Measurements from ENCODE around the gene CREBL2.

Gene CREBL2

GRCh38 chr12:12682284-12682683 is 70.6 kb downstream of the CREBL2 start:
- no peak for DNase-seq

DNA sequence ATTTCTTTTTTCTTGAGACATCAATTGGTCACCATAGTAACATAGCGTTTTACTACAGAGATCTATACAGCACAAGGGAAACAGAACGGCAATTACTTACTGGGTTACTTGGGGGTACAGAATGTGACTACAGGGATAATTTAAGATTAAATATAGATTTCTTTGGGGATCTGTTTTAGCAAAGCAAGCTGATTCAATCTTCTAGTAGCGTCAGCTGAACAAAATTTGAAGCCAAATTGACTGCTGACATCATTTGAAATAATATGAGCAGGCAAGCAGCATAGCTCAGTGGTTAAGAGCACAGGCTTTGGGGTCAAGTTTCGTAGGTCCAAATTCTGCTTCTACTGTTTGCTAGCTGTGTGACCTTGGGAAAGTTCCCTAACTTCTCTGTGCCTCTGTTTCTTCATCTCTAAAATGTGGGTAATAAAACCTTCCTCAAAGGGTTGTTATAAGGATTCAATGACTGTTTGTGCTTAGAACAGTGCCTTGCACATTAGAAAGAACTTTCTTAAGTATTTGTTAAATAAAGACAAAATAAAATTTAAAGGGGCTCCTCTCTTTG is 71.5 kb downstream of the CREBL2 start:
- no peak for DNase-seq

- DNase-seq = no peak
Observed at GRCh38 chr12:12683725-12684124, 72.0 kb downstream of the CREBL2 start.

GRCh38 chr12:12684375-12685106 is 72.9 kb downstream of the CREBL2 start:
- no peak for DNase-seq

DNA sequence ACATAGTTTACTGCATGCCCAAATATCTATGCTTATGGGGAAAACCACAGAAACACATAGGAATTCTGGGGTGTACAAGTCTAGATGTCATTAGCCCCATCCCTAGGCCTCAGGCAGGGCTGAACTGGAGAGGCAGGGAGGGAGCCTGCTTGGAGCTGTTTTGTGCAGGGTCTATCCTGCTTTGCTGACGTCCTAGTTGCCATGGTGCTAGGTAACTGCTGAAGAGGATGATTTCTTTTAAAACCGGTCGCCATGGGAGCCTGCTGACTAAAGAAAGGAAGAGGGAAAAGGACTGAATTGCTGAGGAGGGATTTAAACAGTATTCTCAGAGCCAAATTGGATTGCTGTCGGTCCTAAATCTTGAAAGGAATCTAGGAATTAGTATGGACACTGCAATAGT is 73.6 kb downstream of the CREBL2 start:
- no peak for DNase-seq

GRCh38 chr12:12686472-12686871 is 74.8 kb downstream of the CREBL2 start:
- no peak for DNase-seq

- no peak for DNase-seq
Observed at GRCh38 chr12:12686925-12687324, 75.2 kb downstream of the CREBL2 start.

DNA sequence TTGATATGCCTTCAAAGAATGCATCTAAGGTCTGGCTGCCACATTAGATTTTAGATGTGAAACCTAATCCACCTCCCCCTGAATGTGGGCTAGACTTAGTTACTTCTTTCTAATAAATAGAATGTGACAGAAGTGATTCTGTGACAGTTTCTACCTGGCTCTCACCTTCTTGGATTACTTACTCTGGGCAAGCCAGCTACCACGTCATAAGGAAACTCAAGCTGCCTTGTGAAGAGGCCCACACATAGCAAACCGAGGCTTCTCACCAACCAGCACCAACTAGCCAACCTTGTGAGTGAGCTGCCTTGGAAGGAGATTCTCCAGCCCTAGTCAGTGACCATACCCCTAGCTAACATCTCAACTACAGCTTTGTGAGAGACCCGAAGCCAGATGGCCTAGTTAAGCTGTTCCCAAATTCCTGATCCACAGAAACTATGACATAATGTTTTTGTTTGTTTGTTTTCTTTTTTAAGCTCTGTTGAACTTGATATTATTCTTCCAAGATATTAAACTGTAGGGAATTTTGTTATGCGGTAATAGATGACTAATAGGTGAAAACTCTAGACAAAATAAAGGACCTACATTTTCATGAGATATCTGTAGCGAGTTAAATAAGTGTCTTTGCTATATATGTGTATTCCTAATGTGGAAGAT is 78.1 kb downstream of the CREBL2 start:
- DNase-seq = no peak

DNA sequence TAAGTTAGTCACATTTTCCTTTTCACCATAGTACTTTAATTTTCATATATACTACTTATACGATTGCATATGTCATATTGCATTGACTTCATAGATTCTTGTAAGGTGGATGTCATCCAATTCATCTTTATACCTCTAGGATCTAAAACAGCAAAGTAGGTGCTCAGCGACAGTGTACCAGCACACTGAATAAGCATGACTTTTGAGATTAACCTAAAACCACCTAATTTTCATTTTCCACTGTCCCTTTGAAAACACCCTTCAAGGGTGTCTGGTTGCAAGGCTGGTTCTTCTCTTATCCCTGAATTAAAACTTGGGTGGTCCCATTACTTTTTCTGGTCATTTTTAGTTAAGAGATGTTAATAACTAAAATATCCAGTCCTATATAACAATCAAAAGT is 79.9 kb downstream of the CREBL2 start:
- DNase-seq = no peak

- no peak for DNase-seq
Observed at GRCh38 chr12:12693111-12693671, 81.5 kb downstream of the CREBL2 start.

Measured in cortex of kidney (tissue), 1 donor.